Activated naive CD4-positive, alpha-beta T cell (primary cell): ENCODE measurements around the gene SPECC1.
A peak's percentile ranks its signal among the peaks of the same experiment; 100 is the strongest.
"Not testable (repeated sequence)": the region's sequence is repeated elsewhere in the genome, so short reads cannot be mapped to it uniquely, and the experiment has no call there.

ENCODE experiments used
- DNase-seq, 4 experiments: peaks; one replicate each; lab custom pipeline; 2025; lab: John Stamatoyannopoulos, UW

The SPECC1 gene

GRCh38 chr17:20313306-20313705 lies 304.1 kb downstream of the SPECC1 start:
- no peak for DNase-seq

GRCh38 chr17:20313891-20314290 lies 304.7 kb downstream of the SPECC1 start:
- no peak for DNase-seq

- no peak for DNase-seq
These were observed 305.7 kb downstream of the SPECC1 start for GRCh38 chr17:20314834-20315233.

- no peak for DNase-seq
These were observed 306.2 kb downstream of the SPECC1 start for GRCh38 chr17:20315311-20315710.

- no peak for DNase-seq
These were observed 306.7 kb downstream of the SPECC1 start for GRCh38 chr17:20315821-20316220.

GRCh38 chr17:20320535-20321229 lies 311.5 kb downstream of the SPECC1 start:
- peak; percentile 56 to 77 (median 70) for DNase-seq

GRCh38 chr17:20321357-20321756 lies 312.2 kb downstream of the SPECC1 start:
- DNase-seq, result not testable (repeated sequence)

GRCh38 chr17:20327739-20328138 lies 318.6 kb downstream of the SPECC1 start:
- not testable (repeated sequence) for DNase-seq

GRCh38 chr17:20351405-20351804 lies 342.2 kb downstream of the SPECC1 start:
- not testable (repeated sequence) for DNase-seq

- not testable (repeated sequence) for DNase-seq
These were observed 343.4 kb downstream of the SPECC1 start for GRCh38 chr17:20352567-20352966.

- not testable (repeated sequence) for DNase-seq
These were observed 354.7 kb downstream of the SPECC1 start for GRCh38 chr17:20363846-20364245.
